ENCODE measurements around the gene WSCD1.
A peak's percentile ranks its signal among the peaks of the same experiment; 100 is the strongest.

WSCD1 gene

GRCh38 chr17:6072611-6073010 is 2.4 kb downstream of the WSCD1 start:
- no peak overlapping the region for H3K4me3 Mint-ChIP-seq
- DNase-seq = no peak
- H3K4me1 Mint-ChIP-seq = peaks cover 13% of the 10 kb centered on the region
- no peaks in the 10 kb centered on the region for H3K9me3 Mint-ChIP-seq
- ATAC-seq = no peak
- H3K27me3 Mint-ChIP-seq = peaks cover 68% of the 10 kb centered on the region
- H3K27ac Mint-ChIP-seq = no peak overlapping the region

DNA sequence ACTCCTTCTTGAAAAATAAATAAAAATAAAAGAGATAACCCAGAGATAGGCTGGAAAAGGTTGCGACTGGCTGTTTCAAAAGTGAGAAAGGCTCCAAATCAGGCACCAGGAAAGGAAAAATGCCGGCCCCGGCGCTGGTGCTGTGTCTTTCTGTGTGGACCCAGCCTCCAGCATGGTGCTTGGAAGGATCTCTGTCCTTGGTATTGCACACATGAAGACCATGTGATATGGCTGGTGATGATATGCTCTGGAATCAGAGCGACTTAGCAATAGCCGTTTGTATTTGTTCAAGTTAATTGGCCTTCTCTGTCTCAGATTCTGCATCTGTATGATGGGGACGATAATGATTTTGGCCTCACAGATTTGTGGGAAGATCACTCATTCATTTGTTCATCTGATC is 3.4 kb downstream of the WSCD1 start:
- Mint-ChIP-seq H3K4me3 (no peak overlapping the region), H3K9me3 (no peaks in the 10 kb centered on the region), H3K27me3 (peaks cover 58% of the 10 kb centered on the region), H3K27ac (no peak overlapping the region), H3K4me1 (peaks cover 13% of the 10 kb centered on the region)
- ATAC-seq = no peak
- no peak for DNase-seq

- peaks cover 44% of the 10 kb centered on the region for H3K27me3 Mint-ChIP-seq
- H3K9me3 Mint-ChIP-seq = no peaks in the 10 kb centered on the region
- ATAC-seq (no peak), DNase-seq (no peak)
- no peak overlapping the region for H3K4me3 Mint-ChIP-seq
- H3K27ac Mint-ChIP-seq = no peak overlapping the region
- peaks cover under 1% of the 10 kb centered on the region for H3K4me1 Mint-ChIP-seq
Observed at GRCh38 chr17:6075050-6075449, 4.9 kb downstream of the WSCD1 start.

GRCh38 chr17:6075845-6076244 is 5.7 kb downstream of the WSCD1 start:
- H3K4me3 Mint-ChIP-seq = no peak overlapping the region
- no peaks in the 10 kb centered on the region for H3K9me3 Mint-ChIP-seq
- H3K27ac Mint-ChIP-seq = no peak overlapping the region
- no peak for ATAC-seq
- no peak for DNase-seq
- H3K4me1 Mint-ChIP-seq = no peaks in the 10 kb centered on the region
- H3K27me3 Mint-ChIP-seq = peaks cover 42% of the 10 kb centered on the region

DNA sequence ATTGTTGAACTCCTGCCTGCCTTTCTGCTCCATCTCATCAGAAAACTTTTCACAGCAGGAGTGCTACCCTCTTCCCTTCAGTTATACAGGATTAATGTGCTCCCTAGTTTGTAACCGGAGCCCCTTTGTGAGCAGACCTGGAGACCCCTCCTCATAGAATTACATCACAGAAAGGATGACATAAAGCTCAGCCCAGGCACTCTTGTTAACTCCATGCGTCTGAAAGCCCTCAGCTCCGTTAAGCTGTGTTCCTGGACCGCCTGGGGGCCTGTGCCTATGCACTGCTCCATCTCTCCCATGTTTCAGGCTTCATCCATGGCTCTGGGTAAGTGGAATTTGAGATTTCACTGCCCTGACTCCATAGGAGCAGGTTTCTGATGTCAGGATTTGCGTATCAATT is 7.6 kb downstream of the WSCD1 start:
- no peaks in the 10 kb centered on the region for H3K4me1 Mint-ChIP-seq
- H3K9me3 Mint-ChIP-seq = no peaks in the 10 kb centered on the region
- no peak overlapping the region for H3K27ac Mint-ChIP-seq
- DNase-seq (no peak), ATAC-seq (no peak)
- H3K27me3 Mint-ChIP-seq = peaks cover 23% of the 10 kb centered on the region
- H3K4me3 Mint-ChIP-seq = no peak overlapping the region

DNA sequence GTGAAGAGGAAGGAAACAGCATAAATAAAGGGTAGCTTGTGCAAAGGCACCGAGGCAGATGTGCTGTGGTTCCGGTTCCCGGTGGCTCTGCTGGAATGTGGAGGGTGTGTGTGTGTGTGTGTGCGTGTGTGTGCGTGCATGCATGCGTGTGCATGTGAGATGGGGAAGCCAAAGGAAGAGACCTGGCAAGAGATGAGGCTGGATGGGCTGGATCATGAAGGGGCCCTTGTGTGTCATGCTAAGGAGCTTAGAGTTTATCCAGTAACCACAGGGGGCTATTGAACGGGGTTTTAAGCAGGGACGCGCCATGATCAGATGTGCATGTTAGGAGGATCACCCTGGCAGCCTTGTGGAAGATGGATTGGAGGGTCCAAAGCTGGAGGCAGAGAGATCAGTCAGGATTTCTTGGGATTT is 8.3 kb downstream of the WSCD1 start:
- Mint-ChIP-seq H3K27ac (no peak overlapping the region), H3K4me3 (no peak overlapping the region), H3K4me1 (no peaks in the 10 kb centered on the region), H3K27me3 (peaks cover 17% of the 10 kb centered on the region), H3K9me3 (no peaks in the 10 kb centered on the region)
- no peak for ATAC-seq
- DNase-seq = no peak

DNA sequence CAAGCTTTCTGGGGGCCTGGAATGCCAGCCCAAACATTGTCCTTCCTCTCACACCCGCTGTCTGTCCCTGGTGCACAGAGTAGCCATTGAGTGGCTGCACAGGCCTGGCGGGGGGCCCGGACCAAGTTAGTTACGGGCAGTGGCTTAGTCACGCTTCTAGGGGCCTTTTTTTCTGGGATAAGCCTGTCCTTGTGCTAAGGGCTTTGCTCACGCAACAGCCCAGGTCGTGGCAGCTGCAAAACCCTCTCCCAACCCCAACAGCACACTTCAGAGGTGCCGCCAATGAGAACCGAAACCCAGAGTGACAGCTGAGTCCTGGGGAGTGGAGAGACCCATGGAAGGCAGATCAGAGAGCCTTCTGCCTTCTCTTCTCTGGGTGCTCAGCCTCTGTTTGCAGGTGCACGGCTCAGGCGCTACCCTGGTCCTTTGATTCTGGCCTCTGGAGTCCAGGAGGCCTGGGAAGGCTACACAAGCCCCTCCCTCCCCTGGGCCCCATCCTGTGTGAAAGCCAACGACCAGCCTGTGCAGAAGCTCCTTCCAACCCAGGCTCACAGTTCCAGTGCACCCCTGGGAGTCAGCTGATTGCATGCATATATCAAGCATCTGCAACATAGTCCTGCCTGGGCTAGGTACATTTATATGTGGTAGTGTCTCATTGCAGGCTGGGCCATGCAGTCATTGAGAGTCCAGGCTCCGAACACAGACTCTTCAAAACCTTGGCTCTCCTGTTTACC is 9.1 kb downstream of the WSCD1 start:
- Mint-ChIP-seq H3K27ac (no peak overlapping the region), H3K9me3 (no peaks in the 10 kb centered on the region), H3K4me1 (no peaks in the 10 kb centered on the region), H3K4me3 (no peak overlapping the region), H3K27me3 (peaks cover 13% of the 10 kb centered on the region)
- no peak for ATAC-seq
- no peak for DNase-seq

GRCh38 chr17:6079960-6080359 is 9.8 kb downstream of the WSCD1 start:
- ATAC-seq (no peak), DNase-seq (no peak)
- Mint-ChIP-seq H3K4me3 (no peak overlapping the region), H3K9me3 (no peaks in the 10 kb centered on the region), H3K4me1 (no peaks in the 10 kb centered on the region), H3K27ac (no peak overlapping the region), H3K27me3 (peaks cover 8% of the 10 kb centered on the region)

- Mint-ChIP-seq H3K4me1 (no peaks in the 10 kb centered on the region), H3K9me3 (no peaks in the 10 kb centered on the region), H3K27ac (no peak overlapping the region), H3K4me3 (no peak overlapping the region), H3K27me3 (no peaks in the 10 kb centered on the region)
- DNase-seq = no peak
- no peak for ATAC-seq
Observed at GRCh38 chr17:6080711-6081430, 10.7 kb downstream of the WSCD1 start.

DNA sequence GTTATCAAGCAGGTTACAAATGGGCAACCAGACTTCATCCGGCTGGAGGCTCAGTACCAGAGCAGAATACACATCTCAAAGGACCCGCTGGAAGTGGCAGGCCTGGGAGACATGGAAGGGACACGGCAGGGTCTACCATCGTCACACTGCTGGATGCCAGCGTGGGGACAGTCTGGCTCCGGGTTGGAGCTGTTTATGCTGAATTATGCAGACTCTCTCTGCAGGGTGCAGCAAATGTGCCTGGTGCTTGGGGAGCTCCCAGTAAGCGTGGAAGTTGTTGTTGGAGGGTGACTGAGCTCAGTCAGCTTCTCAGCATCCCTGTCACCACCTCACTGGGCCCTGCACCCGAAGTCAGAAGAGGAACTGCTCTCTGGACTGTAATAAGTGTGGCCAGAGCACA is 12.2 kb downstream of the WSCD1 start:
- Mint-ChIP-seq H3K4me3 (no peak overlapping the region), H3K27ac (peak overlapping the region in 1 of 2 donors; percentile 14), H3K4me1 (no peaks in the 10 kb centered on the region), H3K9me3 (no peaks in the 10 kb centered on the region), H3K27me3 (no peaks in the 10 kb centered on the region)
- DNase-seq (no peak), ATAC-seq (no peak)

DNA sequence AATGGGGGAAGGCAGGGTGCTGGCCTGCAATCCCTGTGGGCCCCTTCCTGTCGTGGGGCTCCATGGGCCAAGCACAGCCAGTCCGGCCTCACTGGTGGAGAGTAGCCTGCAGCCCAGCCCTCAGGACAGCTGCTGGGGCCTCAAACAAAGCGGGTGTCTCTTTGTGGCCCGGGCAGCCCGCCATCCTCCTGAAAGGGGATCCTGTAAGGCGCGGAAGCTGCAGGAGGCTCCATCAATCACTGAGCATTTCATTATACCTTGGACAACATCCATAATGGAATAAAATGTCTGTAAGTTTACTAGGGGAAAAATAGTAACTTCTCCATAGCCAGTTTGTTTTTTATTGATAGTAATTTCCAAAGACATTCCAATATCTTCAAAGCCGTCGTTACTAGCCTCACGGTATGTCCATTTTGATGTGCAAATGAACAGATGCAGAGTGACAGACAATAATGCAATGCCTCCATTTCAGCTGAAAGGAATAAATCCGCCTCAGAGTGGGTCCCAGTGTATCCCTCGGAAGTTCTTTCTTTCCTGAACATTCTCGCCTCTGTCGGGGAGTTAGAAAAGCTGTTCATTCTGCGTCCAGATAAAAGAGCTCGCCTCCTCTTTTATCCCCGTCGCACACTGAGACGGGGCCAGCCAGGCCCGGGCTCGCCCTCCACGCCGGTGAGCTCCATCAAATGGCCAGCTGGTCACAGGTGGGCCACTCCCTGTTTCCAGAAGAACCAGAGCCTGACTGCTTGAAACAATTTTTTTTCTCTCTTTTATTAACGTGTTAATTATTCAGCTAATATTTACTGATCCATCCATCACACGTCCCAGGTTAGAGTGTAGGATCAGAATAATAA is 14.4 kb downstream of the WSCD1 start:
- H3K27me3 Mint-ChIP-seq = no peaks in the 10 kb centered on the region
- no peak overlapping the region for H3K4me3 Mint-ChIP-seq
- no peaks in the 10 kb centered on the region for H3K4me1 Mint-ChIP-seq
- no peaks in the 10 kb centered on the region for H3K9me3 Mint-ChIP-seq
- H3K27ac Mint-ChIP-seq = peak overlapping the region in 1 of 2 donors; percentile 39
- ATAC-seq (no peak), DNase-seq (no peak)

DNA sequence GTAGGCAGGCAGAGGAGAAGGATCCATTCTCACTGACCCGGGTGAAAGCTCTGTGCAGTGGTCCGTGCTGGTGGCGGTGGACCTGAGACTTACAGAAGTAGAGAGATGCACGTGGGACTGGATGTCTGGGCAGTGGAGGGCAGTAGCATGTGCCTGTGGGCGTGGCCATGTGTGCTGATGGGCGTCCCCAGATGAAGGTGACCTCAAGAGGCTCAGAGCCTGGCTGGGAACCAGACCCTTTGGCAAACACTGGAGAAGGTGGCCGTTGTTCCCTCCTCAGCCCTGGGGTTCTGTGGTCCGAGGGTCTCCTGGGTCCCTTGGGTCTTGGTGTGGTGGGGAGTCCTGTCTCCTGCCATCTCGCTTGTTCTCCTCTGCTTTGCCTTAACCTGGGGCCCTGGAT is 15.6 kb downstream of the WSCD1 start:
- Mint-ChIP-seq H3K9me3 (no peaks in the 10 kb centered on the region), H3K4me3 (no peak overlapping the region), H3K27ac (no peak overlapping the region), H3K4me1 (no peaks in the 10 kb centered on the region), H3K27me3 (no peaks in the 10 kb centered on the region)
- DNase-seq = no peak
- ATAC-seq = no peak

GRCh38 chr17:6086603-6087400 is 16.6 kb downstream of the WSCD1 start:
- no peaks in the 10 kb centered on the region for H3K27me3 Mint-ChIP-seq
- H3K27ac Mint-ChIP-seq = no peak overlapping the region
- no peaks in the 10 kb centered on the region for H3K9me3 Mint-ChIP-seq
- H3K4me1 Mint-ChIP-seq = no peaks in the 10 kb centered on the region
- DNase-seq (no peak), ATAC-seq (no peak)
- no peak overlapping the region for H3K4me3 Mint-ChIP-seq

DNA sequence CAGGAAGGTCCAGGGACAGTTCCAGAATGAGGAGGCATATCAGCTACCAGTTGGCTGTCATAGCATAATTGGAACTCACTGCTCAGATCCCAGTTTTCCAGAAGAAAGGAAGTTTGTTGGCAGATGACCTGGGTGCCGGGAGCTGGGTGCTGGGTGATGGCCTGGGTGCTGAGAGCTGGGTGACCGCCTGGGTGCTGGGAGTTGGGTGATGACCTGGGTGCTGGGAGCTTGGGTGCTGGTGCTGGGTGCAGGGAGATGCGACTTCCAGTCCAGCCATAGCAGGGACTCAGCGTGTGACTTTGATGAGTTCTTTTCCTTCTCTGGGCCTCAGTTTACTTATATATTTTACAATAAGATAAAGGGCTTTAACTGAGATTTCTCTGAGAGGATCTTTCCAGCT is 18.0 kb downstream of the WSCD1 start:
- Mint-ChIP-seq H3K27ac (peak overlapping the region in 1 of 2 donors; percentile 55), H3K4me1 (no peaks in the 10 kb centered on the region), H3K4me3 (no peak overlapping the region), H3K9me3 (no peaks in the 10 kb centered on the region), H3K27me3 (no peaks in the 10 kb centered on the region)
- no peak for ATAC-seq
- no peak for DNase-seq

DNA sequence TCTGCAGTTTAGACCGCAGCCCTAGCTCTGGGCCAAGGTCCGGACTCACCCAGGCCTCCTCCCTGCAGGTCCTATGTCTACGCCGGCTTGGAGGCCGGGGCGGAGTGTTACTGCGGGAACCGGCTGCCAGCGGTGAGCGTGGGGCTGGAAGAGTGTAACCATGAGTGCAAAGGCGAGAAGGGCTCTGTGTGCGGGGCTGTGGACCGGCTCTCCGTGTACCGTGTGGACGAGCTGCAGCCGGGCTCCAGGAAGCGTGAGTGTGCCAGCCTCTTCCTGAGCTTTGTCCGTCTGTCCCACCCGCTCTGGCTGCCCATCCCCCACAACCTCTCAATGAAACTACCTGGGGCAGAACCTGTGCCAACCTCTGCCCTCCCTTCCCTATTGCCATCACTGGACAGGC is 20.1 kb downstream of the WSCD1 start:
- H3K4me1 Mint-ChIP-seq = no peaks in the 10 kb centered on the region
- H3K4me3 Mint-ChIP-seq = no peak overlapping the region
- H3K27me3 Mint-ChIP-seq = peaks cover 2% of the 10 kb centered on the region
- no peak for DNase-seq
- no peak overlapping the region for H3K27ac Mint-ChIP-seq
- no peak for ATAC-seq
- H3K9me3 Mint-ChIP-seq = no peaks in the 10 kb centered on the region
